ENCODE data around the gene SNRNP70. TPM values are rescaled to one million over a fixed set of nuclear protein-coding genes. Genes with fewer than 3 reads are reported as not detected.
A peak's percentile ranks its signal among the peaks of the same experiment; 100 is the strongest.

Gene SNRNP70
- total and polyA plus RNA-seq, 2 of the 13 experiments (the other 11 are each of a cell fraction or from before 2014, with no cell fraction given) = 150 to 210 TPM

- TF ChIP-seq SIX4 (CRISPR knock-in tag; IDR thresholded peaks at IDR 0.05) (no peak), ZBTB39 (CRISPR knock-in tag; IDR thresholded peaks at IDR 0.05) (no peak), ZNF503 (CRISPR knock-in tag; IDR thresholded peaks at IDR 0.05) (peak; percentile 64; the same call in 1 of the 2 replicates), RBM22 (optimal IDR thresholded peaks at IDR 0.05; ENCODE audit: low read length) (no peak), KLF9 (CRISPR knock-in tag; IDR thresholded peaks at IDR 0.05; ENCODE audit: low read depth) (no peak), HMG20B (CRISPR knock-in tag; conservative IDR thresholded peaks at IDR 0.05) (no peak), MYPOP (CRISPR knock-in tag; IDR thresholded peaks at IDR 0.05) (peak; percentile 90), ZNF598 (CRISPR knock-in tag; IDR thresholded peaks at IDR 0.05; ENCODE audit: borderline replicate concordance) (no peak), MXD3 (CRISPR knock-in tag; IDR thresholded peaks at IDR 0.05) (0 out of 2 replicates have a peak, but pooled peaks have one; percentile 69), ZNF839 (CRISPR knock-in tag; IDR thresholded peaks at IDR 0.05; ENCODE audit: borderline replicate concordance) (no peak), PAWR (CRISPR knock-in tag; IDR thresholded peaks at IDR 0.05; ENCODE audit: borderline replicate concordance) (no peak), ZMAT5 (CRISPR knock-in tag; IDR thresholded peaks at IDR 0.05; ENCODE audit: borderline replicate concordance, low read depth) (no peak), CBX5 (CRISPR knock-in tag; IDR thresholded peaks at IDR 0.05; ENCODE audit: borderline replicate concordance) (peak; percentile 18; the same call in 1 of the 2 replicates), IKZF1 (IDR thresholded peaks at IDR 0.05) (no peak), SPEN (CRISPR knock-in tag; IDR thresholded peaks at IDR 0.05; ENCODE audit: low read depth) (no peak), HOXA3 (CRISPR knock-in tag; IDR thresholded peaks at IDR 0.05) (peak; percentile 82), ZNF10 (CRISPR knock-in tag; IDR thresholded peaks at IDR 0.05; ENCODE audit: borderline replicate concordance, low read depth) (no peak), MAZ (IDR thresholded peaks at IDR 0.05; ENCODE audit: borderline replicate concordance, low read depth, low read length) (peak; percentile 29), MAZ (CRISPR knock-in tag; IDR thresholded peaks at IDR 0.05; ENCODE audit: low read depth) (peak; percentile 77; the same call in 1 of the 2 replicates), ZBTB25 (CRISPR knock-in tag; IDR thresholded peaks at IDR 0.05) (peak; percentile 26; the same call in 1 of the 2 replicates), ZNF782 (CRISPR knock-in tag; IDR thresholded peaks at IDR 0.05; ENCODE audit: borderline replicate concordance) (peak; percentile 87; the same call in 1 of the 2 replicates)
Observed at GRCh38 chr19:49118565-49119410, 33.5 kb downstream of the SNRNP70 start, which contains the start of gene C19orf73 (continued).
